Endothelial cell of umbilical vein (primary cell): ENCODE measurements around the gene KAT6B. TPM values are rescaled to one million over a fixed set of nuclear protein-coding genes. Genes with fewer than 3 reads are reported as not detected.

Source experiments
- BruUV-seq: library from RNA; stranded (reverse); fragments of 400-500 nt; replicated peaks from 2 replicates; lab custom pipeline; 2021; lab: Mats Ljungman, UMichigan
- CTCF ChIA-PET: fragments of 300-600, 350-600 bp; sonication (Branson Sonifier 250); formaldehyde crosslinking; loops from one replicate; lab custom pipeline; 2021; ENCODE audit warnings: antibody characterized with exemption, inconsistent platforms; lab: Charles Lee
- POLR2A ChIA-PET: fragments of 300-600, 350-600 bp; sonication (Branson Sonifier 250); formaldehyde crosslinking; loops from one replicate; lab custom pipeline; 2021; ENCODE audit warnings: antibody characterized with exemption, inconsistent platforms; lab: Charles Lee
- DNase-seq: peaks from one replicate; pipeline ENCODE4 v3.0.0-alpha.2; 2011; ENCODE audit warnings: low read depth, low spot score
- FAIRE-seq: peaks from 2 replicates; lab custom pipeline; 2011; peaks lifted over from hg19 to GRCh38; lab: Jason Lieb, UNC
- H2AFZ ChIP-seq: 2 replicates; pipeline ENCODE4 v1.6.0; 2012; ENCODE audit warnings: low read depth, low read length, control low read depth, inconsistent platforms
- H3K27ac ChIP-seq: 2 replicates; pipeline ENCODE4 v1.5.1; 2011; ENCODE audit warnings: low read depth, mild to moderate bottlenecking, control low read depth, low read length, moderate library complexity; ENCODE audit not compliant: insufficient read depth
- H3K27me3 ChIP-seq, 2 experiments: 2 replicates each; pipeline versions ENCODE4 v1.6.0 to v1.6.1; 2011; ENCODE audit warnings: low read length in 2 of 2, mixed read lengths in 1 of 2; ENCODE audit not compliant: control insufficient read depth in 2 of 2, insufficient read depth in 2 of 2
- H3K36me3 ChIP-seq, 2 experiments: 2 replicates in 1 of 2; 3 replicates in 1 of 2; pipeline ENCODE4 v1.5.1; 2011; ENCODE audit warnings: low read length in 2 of 2, mild to moderate bottlenecking in 1 of 2, moderate library complexity in 1 of 2; ENCODE audit not compliant: control insufficient read depth in 2 of 2, insufficient read depth in 2 of 2; ENCODE audit errors: extremely low read depth in 1 of 2
- H3K4me1 ChIP-seq: 3 replicates; pipeline ENCODE4 v1.5.1; 2011; ENCODE audit warnings: mild to moderate bottlenecking, low read length; ENCODE audit not compliant: control insufficient read depth, insufficient read depth; ENCODE audit errors: extremely low read depth
- H3K4me2 ChIP-seq: 2 replicates; pipeline ENCODE4 v1.6.1; 2011; ENCODE audit warnings: low read length, control low read depth, mixed read lengths; ENCODE audit not compliant: insufficient read depth
- H3K4me3 ChIP-seq, 3 experiments: fragments of 200-600 bp in 1 of 3; sonication (generic), shearing (Covaris generic) in 1 of 3; replicated peaks in 1 of 3; 2 replicates each; pipeline ENCODE4 v1.5.1; 2011 to 2016; ENCODE audit warnings: control low read depth in 3 of 3, low read length in 3 of 3, mild to moderate bottlenecking in 2 of 3, inconsistent platforms in 1 of 3, low read depth in 1 of 3, moderate library complexity in 1 of 3; ENCODE audit not compliant: insufficient read depth in 1 of 3
- H3K79me2 ChIP-seq: 2 replicates; pipeline ENCODE4 v1.6.0; 2012; ENCODE audit warnings: low read length, inconsistent platforms; ENCODE audit not compliant: control insufficient read depth, insufficient read depth
- H3K9ac ChIP-seq: replicated peaks from 2 replicates; pipeline ENCODE3; 2011; ENCODE audit warnings: low read length, control low read depth; ENCODE audit not compliant: insufficient read depth; ENCODE audit errors: extremely low read depth
- H3K9me1 ChIP-seq: replicated peaks from 3 replicates; pipeline ENCODE4 v1.6.0; 2011; ENCODE audit warnings: mild to moderate bottlenecking, low read length; ENCODE audit not compliant: control insufficient read depth, insufficient read depth; ENCODE audit errors: extremely low read depth
- H3K9me3 ChIP-seq: replicated peaks from 2 replicates; pipeline ENCODE4 v1.5.1; 2012; ENCODE audit warnings: low read length, inconsistent platforms; ENCODE audit not compliant: control insufficient read depth, insufficient read depth
- H4K20me1 ChIP-seq: replicated peaks from 2 replicates; pipeline ENCODE3; 2011; ENCODE audit warnings: mild to moderate bottlenecking, low read length; ENCODE audit not compliant: control insufficient read depth, insufficient read depth; ENCODE audit errors: extremely low read depth
- CTCF ChIP-seq, 2 donors: IDR thresholded peaks; 1 replicate in 1 of 2; 2 replicates in 1 of 2; pipeline ENCODE4 v1.5.1; 2011; ENCODE audit warnings: low read length in 2 of 2, mild to moderate bottlenecking in 2 of 2, moderate library complexity in 2 of 2, control low read depth in 1 of 2, inconsistent platforms in 1 of 2, low read depth in 1 of 2; ENCODE audit not compliant: insufficient read depth in 1 of 2; ENCODE audit errors: extremely low read depth in 1 of 2
- EZH2 ChIP-seq: IDR thresholded peaks from 2 replicates; pipeline ENCODE4 v1.6.1; 2012; ENCODE audit warnings: borderline replicate concordance, low read depth, mild to moderate bottlenecking, moderate library complexity, low read length, inconsistent platforms; ENCODE audit not compliant: severe bottlenecking
- FOS ChIP-seq: IDR thresholded peaks from 2 replicates; pipeline ENCODE4 v1.6.1; 2011; ENCODE audit warnings: mild to moderate bottlenecking, low read length, moderate library complexity, borderline replicate concordance; ENCODE audit not compliant: insufficient read depth
- GATA2 ChIP-seq: IDR thresholded peaks from 2 replicates; pipeline ENCODE4 v1.7.0; 2011; ENCODE audit warnings: low read depth, mild to moderate bottlenecking, moderate library complexity, mixed read lengths, low read length; ENCODE audit not compliant: insufficient read length, insufficient read depth
- JUN ChIP-seq: IDR thresholded peaks from 2 replicates; pipeline ENCODE4 v1.6.1; 2011; ENCODE audit warnings: borderline replicate concordance, low read depth; ENCODE audit not compliant: insufficient read length, insufficient read depth
- MYC ChIP-seq: IDR thresholded peaks from one replicate; pipeline ENCODE4 v1.6.1; 2011; ENCODE audit warnings: mild to moderate bottlenecking, low read depth, low read length
- POLR2A ChIP-seq: IDR thresholded peaks from 2 replicates; pipeline ENCODE4 v1.6.1; 2012; ENCODE audit warnings: low read depth, mild to moderate bottlenecking, control low read depth, low read length
- POLR2AphosphoS5 ChIP-seq: IDR thresholded peaks from 2 replicates; pipeline ENCODE4 v1.6.1; 2012; ENCODE audit warnings: low read depth, mild to moderate bottlenecking, control low read depth, low read length, moderate library complexity; ENCODE audit not compliant: insufficient read depth
- dilution Hi-C: fragments of 300-500 bp; cut with MboI; formaldehyde crosslinking; loops from one replicate; pipeline ENCODE4 v1.15.0; 2019; ENCODE audit warnings: low sequenced_read_pairs; ENCODE audit not compliant: extremely low pct_ligation_motif_present
- intact Hi-C: fragments of 100-400 bp; cut with micrococcal nuclease; formaldehyde crosslinking; loops from one replicate; pipeline ENCODE4 v1.10.0; 2022
- polyA plus RNA-seq, 4 experiments: library from polyadenylated mRNA; depleted of rRNA in 3 of 4; stranded (reverse) in 3 of 4; unstranded in 1 of 4; fragments of >200 nt; gene quantifications; 2 replicates each; pipeline versions ENCODE4 v1.2.1 to v1.2.3, GENCODE V29; 2011 to 2012; ENCODE audit warnings: missing spikeins in 1 of 4
- total RNA-seq: library from RNA; stranded (reverse); gene quantifications from 2 replicates; pipeline ENCODE4 v1.2.3, GENCODE V29; 2021
- TF ChIP-seq, protein P1 (sequence below): IDR thresholded peaks from 2 replicates; pipeline ENCODE4 v1.6.1; 2011; ENCODE audit not compliant: insufficient read depth, insufficient read length

Gene KAT6B
- total and polyA plus RNA-seq, 2 donors (not counting 3 experiments of a cell fraction or from before 2014, with no cell fraction given): 4.5 to 17.0 TPM

GRCh38 chr10:74816824-74817498, 9.4 kb upstream of the KAT6B start:
- intact Hi-C loops: no loop called here
- Histone ChIP-seq H3K4me2 (no peak overlapping the region), H3K27ac (no peak overlapping the region), H3K9ac (no peak overlapping the region), H3K9me1 (no peaks in the 10 kb centered on the region), H4K20me1 (no peaks in the 10 kb centered on the region), H3K79me2 (no peaks in the 10 kb centered on the region), H3K27me3 (no peaks in the 10 kb centered on the region), H3K4me3 (no peak overlapping the region), H2AFZ (no peak overlapping the region), H3K9me3 (peaks cover 4% of the 10 kb centered on the region), H3K36me3 (no peaks in the 10 kb centered on the region), H3K4me1 (no peaks in the 10 kb centered on the region)
- DNase-seq (no peak), FAIRE-seq (no peak)
- ChIA-PET CTCF (no interaction called here), POLR2A (no interaction called here)
- TF ChIP-seq MYC: no peak
- no peak for TF ChIP-seq CTCF (IDR thresholded peaks at IDR 0.05; ENCODE audit: extremely low read depth in 1 of 2, insufficient read depth in 1 of 2, low read depth in 1 of 2, low read length in 2 of 2)
- TF ChIP-seq, protein P1, sequence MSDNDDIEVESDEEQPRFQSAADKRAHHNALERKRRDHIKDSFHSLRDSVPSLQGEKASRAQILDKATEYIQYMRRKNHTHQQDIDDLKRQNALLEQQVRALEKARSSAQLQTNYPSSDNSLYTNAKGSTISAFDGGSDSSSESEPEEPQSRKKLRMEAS: no peak
- no peak for TF ChIP-seq FOS
- no peak for TF ChIP-seq POLR2A
- no peak for TF ChIP-seq POLR2AphosphoS5
- no peak for TF ChIP-seq EZH2
- TF ChIP-seq GATA2: no peak
- TF ChIP-seq JUN: no peak
- dilution Hi-C loops: no loop called here
- BruUV-seq: no TSS peak
